Central memory CD8-positive, alpha-beta T cell (primary cell): ENCODE data around the gene INTS14.

ENCODE experiments used
- ATAC-seq: fragments of 150-1000 bp; cut with Tn5 transposase; replicated peaks from 2 replicates; pipeline ENCODE4 v1.10.0; 2022; ENCODE audit warnings: mild to moderate bottlenecking, moderate FRiP score, moderate number of reproducible peaks; ENCODE audit not compliant: poor library complexity, severe bottlenecking; ENCODE audit errors: extremely low read depth
- DNase-seq, 2 donors: peaks; one replicate each; pipeline ENCODE4 v3.0.0; 2021; ENCODE audit warnings: low spot score in 2 of 2
- H3K27ac Mint-ChIP-seq: one replicate; pipeline ENCODE4 v1.8.0; 2022; ENCODE audit warnings: low read depth, mild to moderate bottlenecking, moderate library complexity, mixed read lengths
- H3K27me3 Mint-ChIP-seq: one replicate; pipeline ENCODE4 v1.8.0; 2022; ENCODE audit warnings: mixed read lengths
- H3K36me3 Mint-ChIP-seq: one replicate; pipeline ENCODE4 v1.8.0; 2022; ENCODE audit warnings: mild to moderate bottlenecking, moderate library complexity, mixed read lengths; ENCODE audit not compliant: insufficient read depth
- H3K4me1 Mint-ChIP-seq: one replicate; pipeline ENCODE4 v1.8.0; 2022; ENCODE audit warnings: mixed read lengths
- H3K4me3 Mint-ChIP-seq: one replicate; pipeline ENCODE4 v1.8.0; 2022; ENCODE audit warnings: mild to moderate bottlenecking, moderate library complexity, mixed read lengths
- H3K9me3 Mint-ChIP-seq: one replicate; pipeline ENCODE4 v1.8.0; 2022; ENCODE audit warnings: mixed read lengths

Gene INTS14

GRCh38 chr15:65642594-65642993 is 31.7 kb upstream of the INTS14 start:
- Mint-ChIP-seq H3K27me3 (no peaks in the 10 kb centered on the region), H3K4me3 (no peak overlapping the region)

DNA sequence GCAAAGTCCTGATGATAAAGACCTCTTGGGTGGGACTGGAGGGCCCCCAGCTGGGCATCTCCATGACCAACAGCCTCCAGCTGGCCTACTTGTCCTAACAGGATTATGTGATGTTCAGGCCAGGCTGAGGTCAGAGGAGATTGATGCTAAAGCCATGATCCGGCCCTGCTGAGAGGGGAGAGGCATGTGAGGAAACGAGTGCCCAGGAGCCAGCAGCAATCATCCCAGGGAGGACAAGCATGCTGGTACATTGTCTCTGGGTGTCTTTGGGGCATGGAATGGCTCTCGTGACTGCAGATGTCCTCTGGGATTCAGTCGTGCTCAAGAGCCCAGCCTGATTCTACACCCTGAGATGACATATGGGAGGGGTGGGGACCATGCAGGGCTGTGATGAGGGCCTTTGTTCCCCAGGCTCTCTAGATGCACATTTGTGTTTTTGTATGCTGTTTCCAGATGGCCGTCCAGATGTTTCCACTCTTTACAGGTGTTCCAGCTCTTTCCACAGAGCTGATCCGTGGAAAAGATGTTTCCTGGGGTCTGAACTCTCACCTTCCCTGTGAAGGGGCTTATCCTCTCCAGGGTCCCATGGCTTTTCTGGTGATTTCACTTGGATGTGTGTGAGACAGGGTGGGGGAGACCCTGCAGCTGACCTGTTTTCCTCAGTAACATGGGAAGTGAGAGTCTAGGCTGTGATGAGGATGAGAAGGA is 31.0 kb upstream of the INTS14 start:
- DNase-seq (no peak), ATAC-seq (no peak)
- Mint-ChIP-seq H3K9me3 (no peaks in the 10 kb centered on the region), H3K27me3 (no peaks in the 10 kb centered on the region), H3K36me3 (peaks cover 6% of the 10 kb centered on the region), H3K4me3 (no peak overlapping the region), H3K4me1 (peaks cover 12% of the 10 kb centered on the region), H3K27ac (no peak overlapping the region)

More at GRCh38 chr15:65642594-65642993, 31.7 kb upstream of the INTS14 start:
- Mint-ChIP-seq H3K9me3 (no peaks in the 10 kb centered on the region), H3K36me3 (peaks cover 7% of the 10 kb centered on the region), H3K4me1 (peaks cover 12% of the 10 kb centered on the region), H3K27ac (no peak overlapping the region)
- ATAC-seq (no peak), DNase-seq (no peak)

GRCh38 chr15:65639509-65639908 is 28.6 kb upstream of the INTS14 start:
- DNase-seq (no peak), ATAC-seq (no peak)
- peaks cover 5% of the 10 kb centered on the region for H3K36me3 Mint-ChIP-seq
- H3K9me3 Mint-ChIP-seq: no peaks in the 10 kb centered on the region
- no peaks in the 10 kb centered on the region for H3K27me3 Mint-ChIP-seq
- H3K4me3 Mint-ChIP-seq: no peak overlapping the region
- H3K27ac Mint-ChIP-seq: peak overlapping the region; percentile 39
- peaks cover 7% of the 10 kb centered on the region for H3K4me1 Mint-ChIP-seq

DNA sequence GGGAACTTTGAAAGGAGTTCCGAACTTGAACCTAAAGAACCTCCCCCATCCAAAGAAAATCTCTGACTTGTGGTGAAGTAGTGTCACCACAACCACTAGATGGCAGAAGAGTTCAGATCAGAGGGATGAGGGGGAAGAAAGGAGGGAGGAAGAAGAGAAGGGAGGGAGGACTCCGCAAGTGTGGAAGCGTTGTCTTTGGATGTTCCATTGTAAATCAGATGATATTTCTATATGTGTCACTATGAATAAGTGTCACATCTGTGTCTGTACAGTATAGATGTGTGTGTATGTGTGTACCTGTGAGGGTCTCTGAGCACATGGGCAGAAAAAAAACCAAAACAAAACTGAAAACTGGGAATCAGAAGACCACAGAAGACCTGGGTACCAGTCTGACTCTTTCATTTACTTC is 27.8 kb upstream of the INTS14 start:
- ATAC-seq (peak; percentile 60), DNase-seq (peak in 1 of 2 donors; percentile 29)
- Mint-ChIP-seq H3K36me3 (peaks cover 5% of the 10 kb centered on the region), H3K9me3 (no peaks in the 10 kb centered on the region), H3K27ac (peak overlapping the region; percentile 39), H3K4me3 (no peak overlapping the region), H3K27me3 (no peaks in the 10 kb centered on the region), H3K4me1 (peaks cover 11% of the 10 kb centered on the region)

DNA sequence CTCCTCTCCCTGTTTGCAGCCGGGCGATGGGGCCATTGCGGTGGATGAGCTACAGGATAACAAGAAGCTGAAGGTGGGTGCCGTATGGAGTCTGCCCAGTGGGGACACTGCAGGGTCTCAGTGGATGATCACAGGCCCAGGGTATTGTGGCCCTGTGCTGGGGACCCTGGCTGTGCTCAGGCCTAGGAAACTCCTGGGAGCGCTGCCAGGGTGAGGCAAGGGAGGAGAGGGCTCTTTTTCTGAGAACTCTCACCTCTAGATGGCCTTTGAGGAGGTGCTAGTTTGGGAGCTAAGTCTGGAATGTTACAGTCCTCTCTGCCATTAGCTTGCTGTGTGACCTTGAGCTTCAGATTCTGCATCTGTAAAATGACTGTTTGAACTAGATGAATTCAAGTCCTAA is 27.2 kb upstream of the INTS14 start:
- no peak overlapping the region for H3K4me3 Mint-ChIP-seq
- DNase-seq: no peak
- H3K4me1 Mint-ChIP-seq: peaks cover 14% of the 10 kb centered on the region
- H3K36me3 Mint-ChIP-seq: peaks cover 3% of the 10 kb centered on the region
- no peak for ATAC-seq
- no peaks in the 10 kb centered on the region for H3K9me3 Mint-ChIP-seq
- no peaks in the 10 kb centered on the region for H3K27me3 Mint-ChIP-seq
- no peak overlapping the region for H3K27ac Mint-ChIP-seq

- H3K27ac Mint-ChIP-seq: no peak overlapping the region
Observed at GRCh38 chr15:65634356-65634755, 23.4 kb upstream of the INTS14 start.

DNA sequence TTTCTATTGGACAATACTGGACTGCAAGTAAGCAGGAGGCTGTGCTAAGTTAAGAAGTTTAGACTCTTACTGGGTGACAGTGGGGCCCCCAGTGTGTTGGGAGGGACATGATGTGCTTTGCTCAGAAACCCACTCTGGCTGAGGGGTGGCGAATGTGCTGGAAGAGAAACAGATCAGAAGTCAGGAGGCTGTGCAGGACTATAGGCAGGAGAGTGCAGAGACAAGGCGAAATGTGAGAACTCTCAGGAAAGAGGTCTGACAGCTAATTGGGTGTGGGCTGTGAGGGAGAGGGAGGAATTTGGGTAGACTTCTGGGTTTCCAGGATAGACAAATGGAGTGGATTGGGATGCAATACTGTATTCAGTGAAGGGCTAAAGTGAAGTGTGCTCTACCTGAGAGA is 22.8 kb upstream of the INTS14 start:
- H3K27me3 Mint-ChIP-seq: no peaks in the 10 kb centered on the region
- ATAC-seq (no peak), DNase-seq (no peak)
- H3K4me1 Mint-ChIP-seq: peaks cover 35% of the 10 kb centered on the region
- H3K27ac Mint-ChIP-seq: peak overlapping the region; percentile 54
- no peak overlapping the region for H3K4me3 Mint-ChIP-seq
- H3K36me3 Mint-ChIP-seq: peaks cover 4% of the 10 kb centered on the region
- H3K9me3 Mint-ChIP-seq: no peaks in the 10 kb centered on the region

More at GRCh38 chr15:65634356-65634755, 23.4 kb upstream of the INTS14 start:
- ATAC-seq (no peak), DNase-seq (no peak)
- H3K4me3 Mint-ChIP-seq: no peak overlapping the region
- H3K27me3 Mint-ChIP-seq: no peaks in the 10 kb centered on the region
- H3K36me3 Mint-ChIP-seq: peaks cover 4% of the 10 kb centered on the region
- no peaks in the 10 kb centered on the region for H3K9me3 Mint-ChIP-seq
- H3K4me1 Mint-ChIP-seq: peaks cover 37% of the 10 kb centered on the region

GRCh38 chr15:65632780-65633375 is 21.9 kb upstream of the INTS14 start:
- H3K4me3 Mint-ChIP-seq: no peak overlapping the region
- DNase-seq (no peak), ATAC-seq (no peak)
- H3K36me3 Mint-ChIP-seq: peaks cover 4% of the 10 kb centered on the region
- peaks cover 31% of the 10 kb centered on the region for H3K4me1 Mint-ChIP-seq
- no peaks in the 10 kb centered on the region for H3K9me3 Mint-ChIP-seq
- H3K27me3 Mint-ChIP-seq: no peaks in the 10 kb centered on the region
- H3K27ac Mint-ChIP-seq: no peak overlapping the region

DNA sequence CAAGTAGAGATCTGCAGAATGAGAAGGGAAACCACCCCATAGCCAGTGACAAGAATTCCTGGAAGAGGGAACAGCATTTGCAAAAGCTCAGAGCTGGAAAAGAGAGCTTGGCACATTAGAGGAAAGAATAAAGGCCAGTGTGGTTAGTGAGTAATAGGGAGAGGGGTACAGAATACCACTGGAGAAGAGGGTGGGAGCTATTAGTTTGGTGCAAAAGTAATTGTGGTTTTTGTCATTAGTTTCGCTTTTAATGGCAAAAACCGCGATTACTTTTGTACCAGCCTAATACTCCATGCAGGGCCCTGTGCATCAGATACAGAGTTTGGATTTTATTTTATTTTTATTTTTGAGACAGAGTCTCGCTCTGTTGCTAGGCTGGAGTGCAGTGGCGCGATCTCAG is 20.6 kb upstream of the INTS14 start:
- Mint-ChIP-seq H3K9me3 (no peaks in the 10 kb centered on the region), H3K4me3 (peak overlapping the region; percentile 69), H3K27me3 (no peaks in the 10 kb centered on the region), H3K27ac (peak overlapping the region; percentile 83), H3K4me1 (peaks cover 31% of the 10 kb centered on the region), H3K36me3 (peaks cover 4% of the 10 kb centered on the region)
- DNase-seq (no peak), ATAC-seq (peak; percentile 46)

GRCh38 chr15:65630760-65631159 is 19.8 kb upstream of the INTS14 start:
- peak overlapping the region; percentile 69 for H3K4me3 Mint-ChIP-seq
- H3K36me3 Mint-ChIP-seq: peaks cover 4% of the 10 kb centered on the region
- peaks cover 31% of the 10 kb centered on the region for H3K4me1 Mint-ChIP-seq
- H3K27me3 Mint-ChIP-seq: no peaks in the 10 kb centered on the region
- DNase-seq: no peak
- H3K9me3 Mint-ChIP-seq: no peaks in the 10 kb centered on the region
- ATAC-seq: no peak
- peak overlapping the region; percentile 83 for H3K27ac Mint-ChIP-seq

GRCh38 chr15:65629548-65629947 is 18.6 kb upstream of the INTS14 start:
- DNase-seq (no peak), ATAC-seq (no peak)
- H3K27ac Mint-ChIP-seq: no peak overlapping the region
- no peaks in the 10 kb centered on the region for H3K27me3 Mint-ChIP-seq
- no peaks in the 10 kb centered on the region for H3K9me3 Mint-ChIP-seq
- H3K36me3 Mint-ChIP-seq: peaks cover 1% of the 10 kb centered on the region
- no peak overlapping the region for H3K4me3 Mint-ChIP-seq
- peaks cover 31% of the 10 kb centered on the region for H3K4me1 Mint-ChIP-seq

DNA sequence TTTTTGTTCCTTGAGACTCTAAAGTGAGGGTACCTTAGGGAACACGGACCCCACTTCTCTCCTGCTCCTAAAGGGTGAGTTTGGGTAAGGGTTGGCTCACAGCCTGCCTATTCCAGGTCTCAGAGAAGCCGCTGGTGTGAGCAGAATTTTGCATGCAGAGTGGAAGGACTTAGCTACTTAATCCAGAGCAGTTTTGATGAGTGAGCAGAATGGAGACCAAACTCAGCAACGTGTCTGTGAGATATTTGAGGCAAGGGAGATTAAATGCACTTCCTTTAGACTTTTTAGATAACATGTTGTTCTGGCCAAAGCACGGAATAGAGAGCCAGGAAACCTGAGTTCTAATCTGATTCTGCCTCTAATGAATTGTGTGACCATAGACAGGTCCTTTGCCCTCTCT is 15.9 kb upstream of the INTS14 start:
- ATAC-seq: no peak
- no peaks in the 10 kb centered on the region for H3K27me3 Mint-ChIP-seq
- peaks cover 1% of the 10 kb centered on the region for H3K36me3 Mint-ChIP-seq
- H3K9me3 Mint-ChIP-seq: no peaks in the 10 kb centered on the region
- H3K4me3 Mint-ChIP-seq: no peak overlapping the region
- peaks cover 14% of the 10 kb centered on the region for H3K4me1 Mint-ChIP-seq
- DNase-seq: no peak
- H3K27ac Mint-ChIP-seq: no peak overlapping the region

- no peak for DNase-seq
- no peaks in the 10 kb centered on the region for H3K4me1 Mint-ChIP-seq
- no peak for ATAC-seq
- no peaks in the 10 kb centered on the region for H3K27me3 Mint-ChIP-seq
- no peaks in the 10 kb centered on the region for H3K9me3 Mint-ChIP-seq
- no peak overlapping the region for H3K27ac Mint-ChIP-seq
- H3K36me3 Mint-ChIP-seq: no peaks in the 10 kb centered on the region
- H3K4me3 Mint-ChIP-seq: no peak overlapping the region
Observed at GRCh38 chr15:65623103-65623502, 12.2 kb upstream of the INTS14 start.
